ENCODE measurements around the gene CCDC17. TPM values are rescaled to one million over a fixed set of nuclear protein-coding genes. Genes with fewer than 3 reads are reported as not detected.
A peak's percentile ranks its signal among the peaks of the same experiment; 100 is the strongest.

Gene CCDC17
- total and polyA plus RNA-seq, 8 donors = 0.68 to 17.1 (median 5.4) TPM; not detected in 2

- H3K27me3 ChIP-seq = no peaks in the 10 kb centered on the region
- TF ChIP-seq POLR2A (IDR thresholded peaks at IDR 0.05) (no peak), EP300 (IDR thresholded peaks at IDR 0.05) (no peak), POLR2AphosphoS5 (IDR thresholded peaks at IDR 0.05) (no peak), CTCF (IDR thresholded peaks at IDR 0.05) (no peak)
- intact Hi-C loops (cut with DNase I; ENCODE audit: low total_unique reads) = no loop called here
- peaks cover 14 to 78% (median 42%) of the 10 kb centered on the region in 4 donors for H3K4me1 ChIP-seq
- no peak overlapping the region for H3K27ac ChIP-seq
- DNase-seq = no peak
- no peak overlapping the region for H3K4me3 ChIP-seq
- H3K36me3 ChIP-seq = no peaks in the 10 kb centered on the region
- 55 to 75% (median 65%) methylated on average over 8 of the region's 8 CpGs for WGBS, 5 donors
- H3K9me3 ChIP-seq = no peaks in the 10 kb centered on the region
Observed at GRCh38 chr1:45667321-45668111, 43.7 kb upstream of the CCDC17 start.

DNA sequence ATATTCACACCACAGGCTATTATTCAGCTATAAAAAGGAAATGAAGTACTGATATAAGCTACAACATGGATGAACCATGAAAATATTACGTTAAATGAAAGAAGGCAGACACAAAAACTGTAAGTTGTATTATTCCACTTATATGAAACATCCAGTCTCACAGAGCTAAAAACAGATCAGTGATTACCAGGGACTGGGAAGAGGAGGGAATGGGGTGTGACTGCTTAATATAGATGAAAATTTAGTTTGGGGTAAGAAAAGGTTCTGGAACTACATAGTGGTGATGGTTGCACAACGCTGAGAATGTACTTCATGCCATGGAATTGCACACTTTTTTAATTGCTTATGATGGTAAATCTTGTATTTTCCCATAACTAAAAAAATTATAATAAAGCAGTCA is 43.0 kb upstream of the CCDC17 start:
- TF ChIP-seq POLR2A (IDR thresholded peaks at IDR 0.05) (no peak), CTCF (IDR thresholded peaks at IDR 0.05) (no peak), POLR2AphosphoS5 (IDR thresholded peaks at IDR 0.05) (no peak), EP300 (IDR thresholded peaks at IDR 0.05) (no peak)
- H3K4me1 ChIP-seq = peaks cover 14 to 78% (median 40%) of the 10 kb centered on the region in 4 donors
- intact Hi-C loops (cut with DNase I; ENCODE audit: low total_unique reads) = no loop called here

GRCh38 chr1:45660336-45660735 is 36.5 kb upstream of the CCDC17 start:
- TF ChIP-seq CTCF (IDR thresholded peaks at IDR 0.05) (no peak), POLR2AphosphoS5 (IDR thresholded peaks at IDR 0.05) (no peak), EP300 (IDR thresholded peaks at IDR 0.05) (no peak), POLR2A (IDR thresholded peaks at IDR 0.05) (no peak)
- H3K27me3 ChIP-seq = no peaks in the 10 kb centered on the region
- DNase-seq = no peak
- H3K9me3 ChIP-seq = no peaks in the 10 kb centered on the region
- intact Hi-C loops (cut with DNase I; ENCODE audit: low total_unique reads) = no loop called here
- peaks cover 0 to 50% (median 16%) of the 10 kb centered on the region in 4 donors for H3K4me1 ChIP-seq
- H3K27ac ChIP-seq = no peak overlapping the region
- H3K36me3 ChIP-seq = peaks cover 34 to 57% (median 56%) of the 10 kb centered on the region in 4 donors
- 48 to 83% (median 67%) methylated on average over 2 of the region's 2 CpGs for WGBS, 5 donors
- no peak overlapping the region for H3K4me3 ChIP-seq

More for the DNA sequence above, 43.0 kb upstream of the CCDC17 start:
- no peaks in the 10 kb centered on the region for H3K36me3 ChIP-seq
- no peak overlapping the region for H3K4me3 ChIP-seq
- no peak for DNase-seq
- H3K27me3 ChIP-seq = no peaks in the 10 kb centered on the region
- H3K27ac ChIP-seq = no peak overlapping the region
- no peaks in the 10 kb centered on the region for H3K9me3 ChIP-seq
- 80 to 91% (median 87%) methylated on average over 2 of the region's 2 CpGs for WGBS, 5 donors

- intact Hi-C loops (cut with DNase I; ENCODE audit: low total_unique reads) = no loop called here
Observed at GRCh38 chr1:45659222-45659621, 35.4 kb upstream of the CCDC17 start.

More at GRCh38 chr1:45659222-45659621, 35.4 kb upstream of the CCDC17 start:
- Histone ChIP-seq H3K9me3 (no peaks in the 10 kb centered on the region), H3K36me3 (peaks cover 45 to 68% (median 67%) of the 10 kb centered on the region in 4 donors), H3K4me3 (no peak overlapping the region), H3K27me3 (no peaks in the 10 kb centered on the region), H3K4me1 (peaks cover 0 to 50% (median 16%) of the 10 kb centered on the region in 4 donors), H3K27ac (peak overlapping the region in 1 of 5 donors; percentile 16)
- WGBS, 5 donors = 95 to 100% (median 97%) methylated on average over 2 of the region's 2 CpGs
- TF ChIP-seq POLR2AphosphoS5 (IDR thresholded peaks at IDR 0.05) = no peak
- no peak for TF ChIP-seq CTCF (IDR thresholded peaks at IDR 0.05)
- TF ChIP-seq EP300 (IDR thresholded peaks at IDR 0.05) = no peak
- no peak for TF ChIP-seq POLR2A (IDR thresholded peaks at IDR 0.05)
- DNase-seq = no peak
